Epithelial cell of esophagus (primary cell): ENCODE measurements around the gene MTUS2.

Source experiments
- DNase-seq: peaks from one replicate; pipeline ENCODE4 v3.0.0; 2010; ENCODE audit warnings: low read depth
- H3K4me3 ChIP-seq: 2 replicates; pipeline ENCODE4 v1.5.1; 2011; ENCODE audit warnings: mild to moderate bottlenecking, low read length, control low read depth
- CTCF ChIP-seq: IDR thresholded peaks from 2 replicates; pipeline ENCODE4 v1.5.1; 2011; ENCODE audit warnings: low read depth, mild to moderate bottlenecking, low read length, control low read depth, inconsistent platforms; ENCODE audit not compliant: insufficient read depth; ENCODE audit errors: missing control alignments

Gene MTUS2

GRCh38 chr13:29508876-29509252 is 688.7 kb downstream of the MTUS2 start:
- no peak for TF ChIP-seq CTCF
- no peak for DNase-seq
- H3K4me3 ChIP-seq, result no peak overlapping the region

- TF ChIP-seq CTCF, result no peak
- no peak overlapping the region for H3K4me3 ChIP-seq
- peak; percentile 34 for DNase-seq
Measured at GRCh38 chr13:29509999-29510589, 690.0 kb downstream of the MTUS2 start.

GRCh38 chr13:29510651-29511084 is 690.5 kb downstream of the MTUS2 start:
- DNase-seq, result no peak
- no peak for TF ChIP-seq CTCF

GRCh38 chr13:29511106-29511796 is 691.1 kb downstream of the MTUS2 start:
- no peak for TF ChIP-seq CTCF

More at GRCh38 chr13:29510651-29511084, 690.5 kb downstream of the MTUS2 start:
- H3K4me3 ChIP-seq, result no peak overlapping the region

GRCh38 chr13:29511980-29512379 is 691.8 kb downstream of the MTUS2 start:
- no peak overlapping the region for H3K4me3 ChIP-seq
- DNase-seq, result no peak
- TF ChIP-seq CTCF, result no peak

More at GRCh38 chr13:29511106-29511796, 691.1 kb downstream of the MTUS2 start:
- no peak for DNase-seq
- H3K4me3 ChIP-seq, result no peak overlapping the region

- no peak for DNase-seq
- no peak overlapping the region for H3K4me3 ChIP-seq
- TF ChIP-seq CTCF, result no peak
Measured at GRCh38 chr13:29513002-29513980, 693.2 kb downstream of the MTUS2 start.
